Measurements from ENCODE around the gene SLC6A3. TPM values are rescaled to one million over a fixed set of nuclear protein-coding genes. Genes with fewer than 3 reads are reported as not detected.

The SLC6A3 gene
- total RNA-seq, 2 experiments from 2014 or later, result not detected

DNA sequence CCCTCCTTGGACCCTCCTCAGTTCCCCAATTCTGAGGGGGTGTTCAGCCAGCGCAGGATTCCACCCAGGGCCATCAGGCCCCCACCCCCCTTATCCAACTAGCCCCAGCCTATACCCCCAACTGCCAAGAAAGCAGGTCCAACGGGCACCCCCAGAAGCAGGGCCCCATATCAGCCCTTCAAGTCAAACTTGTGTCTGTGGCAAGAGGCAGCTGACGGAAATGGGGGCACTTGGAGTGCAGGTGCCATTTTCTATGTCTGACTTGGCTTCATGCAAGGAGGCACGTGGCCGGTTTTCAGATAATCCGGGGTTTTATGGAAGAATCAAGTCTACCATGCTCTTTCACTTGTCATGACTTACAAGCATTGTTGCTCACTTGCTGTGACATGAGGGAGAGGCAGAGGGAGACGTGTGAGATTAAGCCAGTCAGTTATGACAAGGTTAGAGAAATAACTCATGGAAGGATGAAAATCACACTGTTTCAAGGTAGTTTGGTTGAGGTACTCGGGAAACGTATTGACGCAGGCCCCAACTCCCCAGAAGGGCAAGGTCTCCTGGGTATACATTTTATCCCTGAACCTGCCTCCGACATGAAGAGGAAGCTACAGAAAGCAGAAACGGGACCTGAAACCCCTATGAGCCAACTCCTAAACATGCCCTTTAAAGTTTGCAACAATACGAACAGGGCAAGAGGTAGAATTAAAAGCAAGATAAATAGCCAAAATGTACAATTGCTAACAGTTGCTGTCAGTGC, 73.8 kb downstream of the SLC6A3 start:
- H3K36me3 Mint-ChIP-seq (ENCODE audit: low read depth), result no peaks in the 10 kb centered on the region
- no peak overlapping the region for H3K4me3 Mint-ChIP-seq
- H3K4me1 Mint-ChIP-seq (ENCODE audit: low read depth), result no peaks in the 10 kb centered on the region
- H3K9me3 Mint-ChIP-seq, result no peaks in the 10 kb centered on the region
- CTCF ChIA-PET, result interaction anchor here (2.6 kb wide), 1 partner anchor 9 kb away, joined by 12 read pairs; no protein-coding TSS in a partner anchor
- TF ChIP-seq, protein P1, sequence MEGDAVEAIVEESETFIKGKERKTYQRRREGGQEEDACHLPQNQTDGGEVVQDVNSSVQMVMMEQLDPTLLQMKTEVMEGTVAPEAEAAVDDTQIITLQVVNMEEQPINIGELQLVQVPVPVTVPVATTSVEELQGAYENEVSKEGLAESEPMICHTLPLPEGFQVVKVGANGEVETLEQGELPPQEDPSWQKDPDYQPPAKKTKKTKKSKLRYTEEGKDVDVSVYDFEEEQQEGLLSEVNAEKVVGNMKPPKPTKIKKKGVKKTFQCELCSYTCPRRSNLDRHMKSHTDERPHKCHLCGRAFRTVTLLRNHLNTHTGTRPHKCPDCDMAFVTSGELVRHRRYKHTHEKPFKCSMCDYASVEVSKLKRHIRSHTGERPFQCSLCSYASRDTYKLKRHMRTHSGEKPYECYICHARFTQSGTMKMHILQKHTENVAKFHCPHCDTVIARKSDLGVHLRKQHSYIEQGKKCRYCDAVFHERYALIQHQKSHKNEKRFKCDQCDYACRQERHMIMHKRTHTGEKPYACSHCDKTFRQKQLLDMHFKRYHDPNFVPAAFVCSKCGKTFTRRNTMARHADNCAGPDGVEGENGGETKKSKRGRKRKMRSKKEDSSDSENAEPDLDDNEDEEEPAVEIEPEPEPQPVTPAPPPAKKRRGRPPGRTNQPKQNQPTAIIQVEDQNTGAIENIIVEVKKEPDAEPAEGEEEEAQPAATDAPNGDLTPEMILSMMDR (IDR thresholded peaks at IDR 0.05), result no peak
- intact Hi-C loops (cut with micrococcal nuclease), result no loop called here
- H3K27me3 Mint-ChIP-seq, result no peaks in the 10 kb centered on the region
- DNase-seq (no peak), ATAC-seq (no peak)
- H3K27ac Mint-ChIP-seq, result no peak overlapping the region
- POLR2A ChIA-PET, result no interaction called here

DNA sequence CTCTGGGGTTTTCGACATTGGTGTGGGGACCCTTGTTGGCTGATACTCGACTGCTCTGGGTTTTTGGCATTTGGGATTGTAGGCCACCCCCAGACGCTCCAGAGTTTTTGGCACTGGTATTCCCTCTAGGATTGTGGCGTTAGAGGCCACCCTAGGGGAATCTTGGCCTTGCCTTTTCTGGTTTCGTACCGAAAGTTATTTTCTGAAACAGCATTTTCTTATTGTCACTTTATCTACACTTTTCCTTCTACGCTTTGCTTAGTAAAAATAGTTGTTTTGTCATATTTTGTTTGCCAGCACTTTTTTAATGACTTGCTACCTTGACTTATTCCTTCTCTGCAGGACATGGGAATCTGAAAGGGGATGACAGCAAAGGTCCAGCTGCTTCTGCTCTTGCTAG, 75.2 kb downstream of the SLC6A3 start:
- no peaks in the 10 kb centered on the region for H3K4me1 Mint-ChIP-seq (ENCODE audit: low read depth)
- H3K4me3 Mint-ChIP-seq, result no peak overlapping the region
- ChIA-PET CTCF (interaction anchor here (2.6 kb wide), 1 partner anchor 10 kb away, joined by 12 read pairs; no protein-coding TSS in a partner anchor), POLR2A (no interaction called here)
- no peak overlapping the region for H3K27ac Mint-ChIP-seq
- TF ChIP-seq, protein P1 (IDR thresholded peaks at IDR 0.05), result no peak
- H3K36me3 Mint-ChIP-seq (ENCODE audit: low read depth), result no peaks in the 10 kb centered on the region
- H3K27me3 Mint-ChIP-seq, result peaks cover 2% of the 10 kb centered on the region
- intact Hi-C loops (cut with micrococcal nuclease), result no loop called here
- ATAC-seq, result no peak
- no peaks in the 10 kb centered on the region for H3K9me3 Mint-ChIP-seq
- no peak for DNase-seq

DNA sequence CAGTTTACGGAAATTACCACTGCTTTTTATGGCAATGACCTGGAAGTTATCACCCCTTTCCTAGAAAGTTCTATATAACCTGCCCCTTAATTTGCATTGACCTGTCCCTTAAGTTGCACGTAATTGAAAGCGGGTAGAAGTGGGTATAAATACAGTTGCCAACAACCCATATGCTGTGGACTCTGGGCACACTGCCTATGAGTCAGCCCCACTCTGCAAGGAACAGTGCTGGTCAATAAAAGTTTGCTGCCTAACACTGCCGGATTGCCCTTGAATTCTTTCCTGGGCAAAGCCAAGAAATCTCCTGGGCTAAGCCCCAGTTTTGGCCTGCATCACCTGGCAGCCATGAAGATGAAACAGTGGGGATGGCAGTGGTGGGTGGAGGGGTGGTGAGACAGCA, 76.5 kb downstream of the SLC6A3 start:
- no peak for DNase-seq
- Mint-ChIP-seq H3K36me3 (ENCODE audit: low read depth) (no peaks in the 10 kb centered on the region), H3K4me1 (ENCODE audit: low read depth) (no peaks in the 10 kb centered on the region), H3K9me3 (no peaks in the 10 kb centered on the region), H3K27ac (no peak overlapping the region), H3K4me3 (no peak overlapping the region), H3K27me3 (peaks cover 7% of the 10 kb centered on the region)
- ChIA-PET CTCF (no interaction called here), POLR2A (no interaction called here)
- TF ChIP-seq, protein P1 (IDR thresholded peaks at IDR 0.05), result no peak
- intact Hi-C loops (cut with micrococcal nuclease), result no loop called here
- no peak for ATAC-seq

DNA sequence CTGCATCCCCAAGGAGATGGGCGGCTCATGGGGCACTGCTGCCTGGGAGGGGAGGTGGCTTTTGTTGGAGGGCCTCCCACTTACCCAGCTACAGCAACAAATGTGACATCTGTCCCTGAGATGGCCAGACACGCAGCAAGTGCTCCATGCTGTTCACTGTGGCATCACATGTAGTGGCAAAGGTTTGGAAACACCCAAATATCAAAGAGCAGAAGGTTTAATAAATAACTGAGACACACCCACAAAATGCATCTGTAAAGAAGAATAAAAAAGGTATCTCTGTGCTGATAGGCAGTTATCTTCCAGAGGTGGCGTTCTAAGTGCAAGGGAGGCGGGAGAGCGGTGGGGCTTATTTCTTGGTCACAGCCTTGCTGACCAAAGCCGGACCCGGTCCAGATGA, 77.0 kb downstream of the SLC6A3 start:
- ATAC-seq, result no peak
- H3K4me1 Mint-ChIP-seq (ENCODE audit: low read depth), result no peaks in the 10 kb centered on the region
- H3K4me3 Mint-ChIP-seq, result no peak overlapping the region
- H3K27ac Mint-ChIP-seq, result no peak overlapping the region
- peaks cover 10% of the 10 kb centered on the region for H3K27me3 Mint-ChIP-seq
- intact Hi-C loops (cut with micrococcal nuclease), result no loop called here
- no peaks in the 10 kb centered on the region for H3K9me3 Mint-ChIP-seq
- CTCF ChIA-PET, result no interaction called here
- no peak for DNase-seq
- TF ChIP-seq, protein P1 (IDR thresholded peaks at IDR 0.05), result no peak
- no peaks in the 10 kb centered on the region for H3K36me3 Mint-ChIP-seq (ENCODE audit: low read depth)
- POLR2A ChIA-PET, result no interaction called here

DNA sequence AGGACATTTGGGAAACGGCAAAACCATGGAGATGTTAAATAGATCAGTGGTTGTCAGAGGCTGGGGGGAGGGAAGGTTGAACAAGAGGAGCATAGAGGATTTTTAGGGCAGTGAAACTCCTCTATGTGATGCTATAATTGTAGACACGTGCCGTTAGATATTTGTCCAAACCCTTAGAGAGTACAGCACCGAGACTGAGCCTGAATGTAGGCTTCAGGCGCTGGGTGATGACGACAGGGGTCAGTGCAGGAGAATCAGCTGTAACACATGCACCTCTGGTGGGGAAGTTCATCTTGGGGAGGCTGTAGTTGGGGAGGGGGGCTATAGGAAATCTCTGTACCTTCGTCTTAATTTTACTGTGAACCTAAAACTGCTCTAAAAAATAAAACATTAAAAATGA, 78.1 kb downstream of the SLC6A3 start:
- DNase-seq (no peak), ATAC-seq (no peak)
- peaks cover 11% of the 10 kb centered on the region for H3K27me3 Mint-ChIP-seq
- no peaks in the 10 kb centered on the region for H3K36me3 Mint-ChIP-seq (ENCODE audit: low read depth)
- ChIA-PET CTCF (no interaction called here), POLR2A (interaction anchor here (0.6 kb wide), 1 partner anchor 412 kb away, joined by 3 read pairs; no protein-coding TSS in a partner anchor)
- TF ChIP-seq, protein P1 (IDR thresholded peaks at IDR 0.05), result no peak
- H3K27ac Mint-ChIP-seq, result no peak overlapping the region
- no peaks in the 10 kb centered on the region for H3K9me3 Mint-ChIP-seq
- intact Hi-C loops (cut with micrococcal nuclease), result no loop called here
- H3K4me3 Mint-ChIP-seq, result no peak overlapping the region
- H3K4me1 Mint-ChIP-seq (ENCODE audit: low read depth), result no peaks in the 10 kb centered on the region
